Esophagus muscularis mucosa (tissue), 4 donors: ENCODE measurements around the gene USP9Y. TPM values are rescaled to one million over a fixed set of nuclear protein-coding genes. Genes with fewer than 3 reads are reported as not detected.

Experiments
- DNase-seq: peaks from one replicate; pipeline ENCODE4 v3.0.0-alpha.2; 2017; ENCODE audit errors: extremely low spot score
- H3K27ac ChIP-seq, 4 donors: fragments of 200-600 bp; sonication (generic); replicated peaks in 1 of 4; 1 replicate in 3 of 4; 2 replicates in 1 of 4; pipeline ENCODE4 v1.5.1; 2016 to 2019; ENCODE audit warnings: mild to moderate bottlenecking in 1 of 4
- H3K27me3 ChIP-seq, 4 donors: fragments of 200-600 bp; sonication (generic); one replicate each; pipeline versions ENCODE4 v1.5.1 to v1.6.0; 2016 to 2019
- H3K36me3 ChIP-seq, 4 donors: fragments of 200-600 bp; sonication (generic); one replicate each; pipeline ENCODE4 v1.5.1; 2016 to 2019
- H3K4me1 ChIP-seq, 4 donors: fragments of 200-600 bp; sonication (generic); one replicate each; pipeline ENCODE4 v1.5.1; 2016 to 2019
- H3K4me3 ChIP-seq, 4 donors: fragments of 200-600 bp; sonication (generic); 1 replicate in 2 of 4; 2 replicates in 2 of 4; pipeline ENCODE4 v1.5.1; 2016 to 2019; ENCODE audit warnings: mild to moderate bottlenecking in 4 of 4, moderate library complexity in 1 of 4
- H3K9me3 ChIP-seq, 4 donors: fragments of 200-600 bp; sonication (generic); 1 replicate in 3 of 4; 2 replicates in 1 of 4; pipeline ENCODE4 v1.5.1; 2016 to 2019
- EP300 ChIP-seq: sonication (generic); formaldehyde crosslinking; IDR thresholded peaks from one replicate; pipeline ENCODE4 v1.6.1; 2017; ENCODE audit warnings: antibody characterized with exemption
- POLR2A ChIP-seq: fragments of 450-650 bp; IDR thresholded peaks from one replicate; pipeline ENCODE4 v1.6.1; 2017; ENCODE audit warnings: antibody characterized with exemption, moderate library complexity, mild to moderate bottlenecking, low read depth
- POLR2AphosphoS5 ChIP-seq, 2 donors: sonication (generic); formaldehyde crosslinking; IDR thresholded peaks; one replicate each; pipeline ENCODE4 v1.6.1; 2017; ENCODE audit warnings: antibody characterized with exemption in 2 of 2
- WGBS: methylation state at CpG from one replicate; pipeline ENCODE4 v1.1.5; 2018; 5-methylcytosine and 5-hydroxymethylcytosine counted together
- intact Hi-C: fragments of 100-400 bp; cut with DNase I; formaldehyde crosslinking; loops from one replicate; pipeline ENCODE4 v1.15.1; 2023
- total RNA-seq, 4 donors: library from RNA; depleted of rRNA; stranded (reverse); fragments of >200 nt; gene quantifications; one replicate each; pipeline versions ENCODE4 v1.1.0 to v1.2.1, GENCODE V29; 2016
- TF ChIP-seq, protein P1 (sequence below), 3 experiments: fragments of 200-600 bp in 2 of 3; fragments of 450-650 bp in 1 of 3; sonication (generic) in 2 of 3; IDR thresholded peaks; one replicate each; pipeline ENCODE4 v1.5.1; 2017 to 2019; ENCODE audit warnings: antibody characterized with exemption in 3 of 3, mild to moderate bottlenecking in 2 of 3, moderate library complexity in 1 of 3

The USP9Y gene
- total RNA-seq, 4 donors from 2014 or later = under 0.01 to 23.7 (median 11.3) TPM

GRCh38 chrY:12837550-12837949 lies 136.5 kb downstream of the USP9Y start:
- no CpG with 5 or more reads among the region's 2 CpGs for WGBS
- Histone ChIP-seq H3K4me1 (no peaks in the 10 kb centered on the region), H3K27ac (no peak overlapping the region), H3K36me3 (peaks cover 0 to 38% (median 0%) of the 10 kb centered on the region in 4 donors), H3K9me3 (no peaks in the 10 kb centered on the region), H3K27me3 (no peaks in the 10 kb centered on the region), H3K4me3 (no peak overlapping the region)
- DNase-seq = no peak
- intact Hi-C loops = no loop called here
- TF ChIP-seq POLR2AphosphoS5 (IDR thresholded peaks at IDR 0.05) = no peak
- TF ChIP-seq, protein P1, sequence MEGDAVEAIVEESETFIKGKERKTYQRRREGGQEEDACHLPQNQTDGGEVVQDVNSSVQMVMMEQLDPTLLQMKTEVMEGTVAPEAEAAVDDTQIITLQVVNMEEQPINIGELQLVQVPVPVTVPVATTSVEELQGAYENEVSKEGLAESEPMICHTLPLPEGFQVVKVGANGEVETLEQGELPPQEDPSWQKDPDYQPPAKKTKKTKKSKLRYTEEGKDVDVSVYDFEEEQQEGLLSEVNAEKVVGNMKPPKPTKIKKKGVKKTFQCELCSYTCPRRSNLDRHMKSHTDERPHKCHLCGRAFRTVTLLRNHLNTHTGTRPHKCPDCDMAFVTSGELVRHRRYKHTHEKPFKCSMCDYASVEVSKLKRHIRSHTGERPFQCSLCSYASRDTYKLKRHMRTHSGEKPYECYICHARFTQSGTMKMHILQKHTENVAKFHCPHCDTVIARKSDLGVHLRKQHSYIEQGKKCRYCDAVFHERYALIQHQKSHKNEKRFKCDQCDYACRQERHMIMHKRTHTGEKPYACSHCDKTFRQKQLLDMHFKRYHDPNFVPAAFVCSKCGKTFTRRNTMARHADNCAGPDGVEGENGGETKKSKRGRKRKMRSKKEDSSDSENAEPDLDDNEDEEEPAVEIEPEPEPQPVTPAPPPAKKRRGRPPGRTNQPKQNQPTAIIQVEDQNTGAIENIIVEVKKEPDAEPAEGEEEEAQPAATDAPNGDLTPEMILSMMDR (IDR thresholded peaks at IDR 0.05) = no peak
- TF ChIP-seq EP300 = no peak
- no peak for TF ChIP-seq POLR2A

GRCh38 chrY:12841368-12841767 lies 140.3 kb downstream of the USP9Y start:
- Histone ChIP-seq H3K9me3 (no peaks in the 10 kb centered on the region), H3K27me3 (no peaks in the 10 kb centered on the region), H3K4me1 (no peaks in the 10 kb centered on the region), H3K27ac (no peak overlapping the region), H3K36me3 (peaks cover 0 to 43% (median 0%) of the 10 kb centered on the region in 4 donors), H3K4me3 (no peak overlapping the region)
- WGBS = no CpG with 5 or more reads among the region's 2 CpGs
- DNase-seq = no peak
- intact Hi-C loops = no loop called here
- TF ChIP-seq POLR2AphosphoS5 (IDR thresholded peaks at IDR 0.05) = no peak
- TF ChIP-seq, protein P1 (IDR thresholded peaks at IDR 0.05) = no peak
- no peak for TF ChIP-seq POLR2A
- TF ChIP-seq EP300 = no peak

DNA sequence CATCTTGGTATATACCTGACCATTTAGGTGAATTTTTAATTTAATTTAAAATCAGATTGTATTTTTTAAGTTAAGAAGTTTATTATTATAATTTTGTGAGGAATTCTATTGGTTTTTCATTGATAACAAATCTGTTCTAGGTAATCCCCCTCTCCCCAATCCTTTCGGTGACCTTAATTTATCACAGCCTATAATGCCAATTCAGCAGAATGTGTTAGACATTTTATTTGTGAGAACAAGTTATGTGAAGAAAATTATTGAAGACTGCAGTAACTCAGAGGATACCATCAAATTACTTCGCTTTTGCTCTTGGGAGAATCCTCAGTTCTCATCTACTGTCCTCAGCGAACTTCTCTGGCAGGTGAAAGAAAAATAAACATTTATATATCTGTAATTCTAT lies 145.8 kb downstream of the USP9Y start:
- Histone ChIP-seq H3K9me3 (no peaks in the 10 kb centered on the region), H3K27ac (no peak overlapping the region), H3K4me3 (no peak overlapping the region), H3K27me3 (no peaks in the 10 kb centered on the region), H3K36me3 (peaks cover 0 to 32% (median 0%) of the 10 kb centered on the region in 4 donors), H3K4me1 (no peaks in the 10 kb centered on the region)
- TF ChIP-seq POLR2A = no peak
- TF ChIP-seq, protein P1 (IDR thresholded peaks at IDR 0.05) = no peak
- TF ChIP-seq EP300 = no peak
- TF ChIP-seq POLR2AphosphoS5 (IDR thresholded peaks at IDR 0.05) = no peak
- intact Hi-C loops = no loop called here
- no CpG with 5 or more reads among the region's 3 CpGs for WGBS
- no peak for DNase-seq

DNA sequence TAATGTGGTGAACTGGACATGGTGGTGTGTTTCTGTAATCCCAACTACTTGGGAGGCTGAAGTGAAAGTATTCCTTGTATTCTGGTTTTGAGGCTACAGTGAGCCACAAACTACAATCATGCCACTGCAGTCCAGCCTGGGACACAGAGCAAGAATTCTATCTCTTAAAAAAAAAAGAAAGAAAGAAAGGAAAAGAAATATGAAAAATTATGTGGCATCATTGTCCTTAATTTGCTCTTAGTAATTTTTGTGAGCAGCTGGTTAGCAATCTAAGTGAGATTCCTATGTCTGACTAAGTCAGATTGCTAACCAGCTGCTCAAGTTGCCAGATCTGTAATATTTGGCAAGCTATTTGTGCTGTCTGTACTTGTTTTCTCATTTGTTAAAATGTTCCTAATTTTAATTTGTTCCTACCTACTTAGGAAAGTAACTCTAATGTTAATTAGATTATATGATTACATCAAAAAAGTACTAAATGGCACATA lies 154.8 kb downstream of the USP9Y start:
- Histone ChIP-seq H3K4me3 (no peak overlapping the region), H3K36me3 (peaks cover 0 to 49% (median 3%) of the 10 kb centered on the region in 4 donors), H3K9me3 (no peaks in the 10 kb centered on the region), H3K4me1 (no peaks in the 10 kb centered on the region), H3K27ac (no peak overlapping the region), H3K27me3 (no peaks in the 10 kb centered on the region)
- no peak for TF ChIP-seq POLR2AphosphoS5 (IDR thresholded peaks at IDR 0.05)
- TF ChIP-seq EP300 = no peak
- TF ChIP-seq POLR2A = no peak
- TF ChIP-seq, protein P1 (IDR thresholded peaks at IDR 0.05) = no peak
- no peak for DNase-seq
- intact Hi-C loops = no loop called here

DNA sequence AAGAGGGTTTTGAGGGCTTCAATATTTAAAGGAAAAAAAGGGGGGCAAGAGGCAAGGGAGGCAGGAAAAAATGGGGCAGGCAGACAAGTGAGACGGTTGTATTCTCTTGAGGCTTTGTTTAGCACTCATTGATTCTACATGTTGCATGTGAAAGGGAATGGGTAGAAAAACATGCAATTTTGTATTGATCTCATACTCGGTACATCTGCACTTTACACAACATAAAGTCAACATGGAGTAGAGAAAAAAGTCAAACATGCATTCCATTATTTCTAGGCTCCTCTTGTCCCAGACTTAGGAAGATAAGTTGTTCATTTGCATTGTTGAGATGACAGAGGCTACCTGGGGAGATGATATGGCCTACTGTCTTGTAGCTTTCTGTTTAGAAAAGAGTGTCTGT lies 166.9 kb downstream of the USP9Y start:
- H3K36me3 ChIP-seq = no peaks in the 10 kb centered on the region
- no peak overlapping the region for H3K27ac ChIP-seq
- DNase-seq = no peak
- no CpG with 5 or more reads among the region's 2 CpGs for WGBS
- intact Hi-C loops = no loop called here
- no peak overlapping the region for H3K4me3 ChIP-seq
- H3K4me1 ChIP-seq = no peaks in the 10 kb centered on the region
- no peak for TF ChIP-seq POLR2AphosphoS5 (IDR thresholded peaks at IDR 0.05)
- H3K9me3 ChIP-seq = no peaks in the 10 kb centered on the region
- no peaks in the 10 kb centered on the region for H3K27me3 ChIP-seq
